GM23338 (cell line): Measurements from ENCODE around the gene GRID1.

Experiments used
- CTCF ChIP-seq, 2 experiments: fragments of 200-600 bp in 1 of 2; sonication (generic) in 1 of 2; conservative IDR thresholded peaks; 2 replicates each; pipeline versions ENCODE4 v1.5.1 to v1.6.1; 2016 to 2017; ENCODE audit warnings: antibody characterized with exemption in 2 of 2, low read depth in 2 of 2, mild to moderate bottlenecking in 2 of 2, moderate library complexity in 1 of 2
- EZH2 ChIP-seq: fragments of 200-600 bp; sonication (generic); IDR thresholded peaks from one replicate; pipeline ENCODE4 v1.8.0; 2017; ENCODE audit warnings: antibody characterized with exemption, mild to moderate bottlenecking, low read depth; ENCODE audit not compliant: unreplicated experiment
- EZH2phosphoT487 ChIP-seq: fragments of 200-600 bp; sonication (generic); IDR thresholded peaks from one replicate; pipeline ENCODE4 v1.8.1; 2018; ENCODE audit warnings: antibody characterized with exemption; ENCODE audit not compliant: unreplicated experiment
- JUNB ChIP-seq: IDR thresholded peaks from one replicate; pipeline ENCODE4 v1.6.1; 2016; ENCODE audit warnings: antibody characterized with exemption; ENCODE audit not compliant: unreplicated experiment
- NANOG ChIP-seq: IDR thresholded peaks from 2 replicates; pipeline ENCODE4 v1.6.1; 2016; ENCODE audit warnings: antibody characterized with exemption, borderline replicate concordance
- POLR2AphosphoS5 ChIP-seq: IDR thresholded peaks from 2 replicates; pipeline ENCODE4 v1.6.1; 2016; ENCODE audit warnings: antibody characterized with exemption, low read depth
- REST ChIP-seq: IDR thresholded peaks from one replicate; pipeline ENCODE4 v1.6.1; 2018; ENCODE audit warnings: antibody characterized with exemption; ENCODE audit not compliant: unreplicated experiment
- STAT1 ChIP-seq: IDR thresholded peaks from one replicate; pipeline ENCODE4 v1.6.1; 2016; ENCODE audit warnings: antibody characterized with exemption; ENCODE audit not compliant: unreplicated experiment
- ZNF331 ChIP-seq: fragments of 250-450 bp; sonication (Bioruptor Pico); IDR thresholded peaks from 2 replicates; pipeline ENCODE4 v1.5.0; 2020; ENCODE audit warnings: low read depth, mild to moderate bottlenecking, moderate library complexity
- ZNF462 ChIP-seq: fragments of 250-450 bp; sonication (Bioruptor Pico); IDR thresholded peaks from 2 replicates; pipeline ENCODE4 v1.5.0; 2020; ENCODE audit warnings: mild to moderate bottlenecking, moderate library complexity

- TF ChIP-seq CTCF (conservative IDR thresholded peaks at IDR 0.05; ENCODE audit: low read depth in 2 of 2) (no peak), EZH2phosphoT487 (no peak), REST (no peak), EZH2 (no peak), JUNB (no peak), POLR2AphosphoS5 (no peak), ZNF462 (CRISPR knock-in tag) (no peak), NANOG (no peak), ZNF331 (no peak), STAT1 (no peak)
These were observed 698.9 kb downstream of the GRID1 start for GRCh38 chr10:85667638-85668233.
